B cell (primary cell): ENCODE data around the gene TMEM235. TPM values are rescaled to one million over a fixed set of nuclear protein-coding genes. Genes with fewer than 3 reads are reported as not detected.

Experiments used
- ATAC-seq: fragments of 200-7000 bp; cut with Tn5 transposase; one replicate; pipeline ENCODE4 v1.10.0; 2021; ENCODE audit warnings: low read depth, mild to moderate bottlenecking, moderate number of reproducible peaks, moderate library complexity
- CTCF ChIA-PET: fragments of 350-600 bp; sonication (Branson Sonifier 250); formaldehyde crosslinking; loops from one replicate; lab custom pipeline; 2021; ENCODE audit warnings: antibody characterized with exemption, inconsistent platforms; lab: Charles Lee
- POLR2A ChIA-PET: fragments of 350-600 bp; sonication (Branson Sonifier 250); formaldehyde crosslinking; loops from one replicate; lab custom pipeline; 2021; ENCODE audit warnings: antibody characterized with exemption; lab: Charles Lee
- DNase-seq: peaks from one replicate; pipeline ENCODE4 v3.0.0; 2013
- H2AFZ ChIP-seq: 2 replicates; pipeline ENCODE4 v1.6.1; 2012; ENCODE audit warnings: mild to moderate bottlenecking, low read depth, low read length; ENCODE audit not compliant: insufficient read depth, poor library complexity, severe bottlenecking
- H3K27ac ChIP-seq, 2 donors: 1 replicate in 1 of 2; 2 replicates in 1 of 2; pipeline ENCODE4 v1.5.1; 2012 to 2013; ENCODE audit warnings: low read length in 2 of 2, mild to moderate bottlenecking in 2 of 2, moderate library complexity in 1 of 2
- H3K27me3 ChIP-seq, 4 experiments: fragments of 200-600 bp in 1 of 4; sonication (generic) in 1 of 4; replicated peaks in 1 of 4; 1 replicate in 2 of 4; 2 replicates in 2 of 4; pipeline versions ENCODE4 v1.6.1 to v1.7.0; 2013 to 2016; ENCODE audit warnings: low read length in 3 of 4, mild to moderate bottlenecking in 2 of 4, mixed read lengths in 1 of 4, moderate library complexity in 1 of 4; ENCODE audit not compliant: insufficient read depth in 4 of 4, control insufficient read depth in 3 of 4; ENCODE audit errors: control extremely low read depth in 1 of 4
- H3K36me3 ChIP-seq, 2 experiments: replicated peaks in 1 of 2; 1 replicate in 1 of 2; 2 replicates in 1 of 2; pipeline versions ENCODE4 v1.6.1 to v1.7.1; 2013; ENCODE audit warnings: low read length in 1 of 2; ENCODE audit not compliant: insufficient read depth in 2 of 2, control insufficient read depth in 1 of 2; ENCODE audit errors: control extremely low read depth in 1 of 2, extremely low read depth in 1 of 2
- H3K4me1 ChIP-seq, 2 donors: fragments of 200-600 bp in 1 of 2; sonication (generic) in 1 of 2; 1 replicate in 1 of 2; 2 replicates in 1 of 2; pipeline versions ENCODE4 v1.5.1 to v1.6.1; 2013 to 2017; ENCODE audit warnings: low read length in 2 of 2; ENCODE audit not compliant: control insufficient read depth in 2 of 2, insufficient read depth in 2 of 2
- H3K4me2 ChIP-seq: replicated peaks from 2 replicates; pipeline ENCODE3; 2012; ENCODE audit warnings: mild to moderate bottlenecking, low read depth, low read length; ENCODE audit not compliant: poor library complexity, severe bottlenecking
- H3K4me3 ChIP-seq, 5 experiments: fragments of 200-600 bp in 1 of 5; sonication (generic) in 1 of 5; 1 replicate in 3 of 5; 2 replicates in 2 of 5; pipeline versions ENCODE4 v1.5.1 to v1.7.0; 2011 to 2016; ENCODE audit warnings: low read length in 4 of 5, mild to moderate bottlenecking in 4 of 5, low read depth in 2 of 5, control low read depth in 1 of 5, moderate library complexity in 1 of 5; ENCODE audit not compliant: insufficient read depth in 1 of 5; ENCODE audit errors: control extremely low read depth in 1 of 5, extremely low read depth in 1 of 5
- H3K79me2 ChIP-seq: fragments of 200-600 bp; sonication (generic); one replicate; pipeline ENCODE4 v1.6.0; 2016; ENCODE audit warnings: low read length; ENCODE audit not compliant: control insufficient read depth, insufficient read depth
- H3K9ac ChIP-seq: fragments of 200-600 bp; sonication (generic); 2 replicates; pipeline ENCODE4 v1.6.1; 2017; ENCODE audit warnings: mild to moderate bottlenecking, low read length, moderate library complexity
- H3K9me3 ChIP-seq, 3 donors: one replicate each; pipeline versions ENCODE4 v1.6.1 to v1.7.1; 2013; ENCODE audit warnings: low read length in 2 of 3; ENCODE audit not compliant: control insufficient read depth in 2 of 3, insufficient read depth in 1 of 3; ENCODE audit errors: control extremely low read depth in 1 of 3
- H4K20me1 ChIP-seq: 2 replicates; pipeline ENCODE4 v1.6.0; 2012; ENCODE audit warnings: mild to moderate bottlenecking, low read length; ENCODE audit not compliant: insufficient read depth, control insufficient read depth, poor library complexity, severe bottlenecking
- H3K27ac Mint-ChIP-seq: one replicate; pipeline ENCODE4 v1.8.0; 2021; ENCODE audit warnings: mixed read lengths
- H3K27me3 Mint-ChIP-seq: one replicate; pipeline ENCODE4 v1.8.0; 2021; ENCODE audit warnings: mixed read lengths
- H3K4me1 Mint-ChIP-seq: one replicate; pipeline ENCODE4 v1.8.0; 2021; ENCODE audit warnings: mixed read lengths
- H3K4me3 Mint-ChIP-seq: one replicate; pipeline ENCODE4 v1.8.0; 2021; ENCODE audit warnings: mixed read lengths
- H3K9me3 Mint-ChIP-seq: one replicate; pipeline ENCODE4 v1.8.0; 2022; ENCODE audit warnings: mixed read lengths; ENCODE audit not compliant: insufficient read depth
- CTCF ChIP-seq: fragments of 200-600 bp; IDR thresholded peaks from one replicate; pipeline ENCODE4 v1.8.0; 2022; ENCODE audit warnings: antibody characterized with exemption, mild to moderate bottlenecking
- EZH2 ChIP-seq: IDR thresholded peaks from 2 replicates; pipeline ENCODE4 v1.6.1; 2012; ENCODE audit warnings: borderline replicate concordance, low read depth, mild to moderate bottlenecking, moderate library complexity, low read length; ENCODE audit not compliant: insufficient read depth, poor library complexity, severe bottlenecking
- WGBS: methylation state at CpG from one replicate; pipeline ENCODE4 v1.1.5; 2013; ENCODE audit warnings: missing lambda C conversion rate; ENCODE audit not compliant: insufficient coverage; 5-methylcytosine and 5-hydroxymethylcytosine counted together
- intact Hi-C: fragments of 100-400 bp; cut with micrococcal nuclease; formaldehyde crosslinking; loops from one replicate; pipeline ENCODE4 v1.10.0; 2022
- polyA plus RNA-seq: library from polyadenylated mRNA; depleted of rRNA; stranded (reverse); fragments of >200 nt; gene quantifications from 2 replicates; pipeline ENCODE4 v1.2.3, GENCODE V29; 2012
- total RNA-seq, 2 donors: library from RNA; stranded (reverse); fragments of 120-200 nt in 1 of 2; gene quantifications; 1 replicate in 1 of 2; 2 replicates in 1 of 2; pipeline versions ENCODE4 v1.2.3 to v1.2.4, GENCODE V29; 2013 to 2022

The TMEM235 gene
- total and polyA plus RNA-seq, 2 donors (not counting 1 experiment from before 2014, with no cell fraction given): not detected

- intact Hi-C loops: no loop called here
- Mint-ChIP-seq H3K4me3 (no peak overlapping the region), H3K27ac (peak overlapping the region; percentile 65), H3K27me3 (peaks cover 4% of the 10 kb centered on the region), H3K9me3 (no peaks in the 10 kb centered on the region), H3K4me1 (peaks cover 8% of the 10 kb centered on the region)
- peaks cover 0 to 9% (median 0%) of the 10 kb centered on the region in 4 experiments for H3K27me3 ChIP-seq
- ChIA-PET CTCF (interaction anchor here (1.4 to 1.5 kb wide), 2 partner anchors 12 to 13 kb away, joined by 3 read pairs; no protein-coding TSS in a partner anchor), POLR2A (interaction anchor here (0.7 to 0.8 kb wide), 2 partner anchors 11 to 818 kb away, joined by 3 to 5 read pairs; no protein-coding TSS in a partner anchor)
- no peak overlapping the region for H3K4me3 ChIP-seq
- H3K36me3 ChIP-seq: no peaks in the 10 kb centered on the region
- peak; percentile 14 for ATAC-seq
- no peaks in the 10 kb centered on the region for H4K20me1 ChIP-seq
- TF ChIP-seq CTCF (no peak), EZH2 (no peak)
- H3K4me1 ChIP-seq: peaks cover 15 to 24% of the 10 kb centered on the region in 2 donors
- DNase-seq: no peak
- 16% methylated on average over 19 of the region's 23 CpGs for WGBS
- no peaks in the 10 kb centered on the region for H3K79me2 ChIP-seq
- no peaks in the 10 kb centered on the region for H3K9me3 ChIP-seq
- H3K9ac ChIP-seq: no peak overlapping the region
- H3K27ac ChIP-seq: no peak overlapping the region
- peak overlapping the region; percentile 22 for H3K4me2 ChIP-seq
- peak overlapping the region; percentile 60 for H2AFZ ChIP-seq
These were observed 31.8 kb downstream of the TMEM235 start for GRCh38 chr17:78263063-78263735.

GRCh38 chr17:78263736-78264340, 32.4 kb downstream of the TMEM235 start:
- Mint-ChIP-seq H3K9me3 (no peaks in the 10 kb centered on the region), H3K4me3 (no peak overlapping the region), H3K4me1 (peaks cover 5% of the 10 kb centered on the region), H3K27ac (no peak overlapping the region), H3K27me3 (peaks cover 4% of the 10 kb centered on the region)
- Histone ChIP-seq H3K4me3 (no peak overlapping the region), H3K27me3 (peaks cover 0 to 5% (median 0%) of the 10 kb centered on the region in 4 experiments), H2AFZ (no peak overlapping the region), H3K4me2 (no peak overlapping the region), H3K36me3 (no peaks in the 10 kb centered on the region), H3K27ac (no peak overlapping the region), H3K4me1 (peaks cover 8 to 18% of the 10 kb centered on the region in 2 donors), H4K20me1 (no peaks in the 10 kb centered on the region), H3K79me2 (no peaks in the 10 kb centered on the region), H3K9ac (no peak overlapping the region), H3K9me3 (no peaks in the 10 kb centered on the region)
- WGBS: 99% methylated on average over 8 of the region's 9 CpGs
- ATAC-seq (no peak), DNase-seq (no peak)
- POLR2A ChIA-PET: no interaction called here
- intact Hi-C loops: no loop called here
- CTCF ChIA-PET: interaction anchor here (0.7 to 1.5 kb wide), 3 partner anchors 13 to 50 kb away, joined by 3 to 4 read pairs (median 3); no protein-coding TSS in a partner anchor
- TF ChIP-seq CTCF: no peak
- TF ChIP-seq EZH2: no peak
